MCF 10A (cell line): Measurements from ENCODE around the gene KLK11. TPM values are rescaled to one million over a fixed set of nuclear protein-coding genes. Genes with fewer than 3 reads are reported as not detected.

Source experiments
- BruUV-seq: library from RNA; stranded (reverse); fragments of 400-500 nt; replicated peaks from 2 replicates; lab custom pipeline; 2021; lab: Mats Ljungman, UMichigan
- CTCF ChIA-PET: fragments of 300-600 bp; sonication (Branson Sonifier 250); formaldehyde crosslinking; extraction: SDS; loops from one replicate; lab custom pipeline; 2021; ENCODE audit warnings: antibody characterized with exemption, inconsistent platforms; lab: Yijun Ruan, JAX
- POLR2A ChIA-PET: fragments of 300-600, 350-650 bp; sonication (Branson Sonifier 250); formaldehyde crosslinking; extraction: SDS; loops from one replicate; lab custom pipeline; 2020; ENCODE audit warnings: antibody characterized with exemption, inconsistent platforms; lab: Yijun Ruan, JAX
- DNase-seq: peaks from one replicate; pipeline ENCODE4 v3.0.0-alpha.2; 2018; ENCODE audit not compliant: unreplicated experiment
- H3K27ac Mint-ChIP-seq: one replicate; pipeline ENCODE4 v1.8.0; 2022; ENCODE audit warnings: mild to moderate bottlenecking, low read depth, mixed read lengths; ENCODE audit not compliant: unreplicated experiment
- H3K27me3 Mint-ChIP-seq: one replicate; pipeline ENCODE4 v1.8.0; 2022; ENCODE audit warnings: mixed read lengths; ENCODE audit not compliant: insufficient read depth, unreplicated experiment
- H3K36me3 Mint-ChIP-seq: one replicate; pipeline ENCODE4 v1.8.0; 2022; ENCODE audit warnings: mild to moderate bottlenecking, moderate library complexity, mixed read lengths; ENCODE audit not compliant: insufficient read depth, unreplicated experiment
- H3K4me1 Mint-ChIP-seq: one replicate; pipeline ENCODE4 v1.8.0; 2022; ENCODE audit warnings: mixed read lengths; ENCODE audit not compliant: insufficient read depth, unreplicated experiment
- H3K4me3 Mint-ChIP-seq: one replicate; pipeline ENCODE4 v1.8.0; 2022; ENCODE audit warnings: mild to moderate bottlenecking, moderate library complexity, mixed read lengths; ENCODE audit not compliant: unreplicated experiment
- H3K9me3 Mint-ChIP-seq: one replicate; pipeline ENCODE4 v1.8.0; 2022; ENCODE audit warnings: mixed read lengths; ENCODE audit not compliant: unreplicated experiment
- intact Hi-C: fragments of 100-400 bp; cut with micrococcal nuclease; formaldehyde crosslinking; loops from 2 replicates; pipeline ENCODE4 v1.14.1; 2022
- total RNA-seq: library from RNA; stranded (reverse); gene quantifications from 2 replicates; pipeline ENCODE4 v1.2.3, GENCODE V29; 2022
- TF ChIP-seq, protein P1 (sequence below): fragments of 200-600 bp; IDR thresholded peaks from one replicate; pipeline ENCODE4 v1.8.0; 2022; ENCODE audit warnings: antibody characterized with exemption, mild to moderate bottlenecking; ENCODE audit not compliant: unreplicated experiment

Gene KLK11
- total RNA-seq, 1 experiment from 2014 or later = not detected

DNA sequence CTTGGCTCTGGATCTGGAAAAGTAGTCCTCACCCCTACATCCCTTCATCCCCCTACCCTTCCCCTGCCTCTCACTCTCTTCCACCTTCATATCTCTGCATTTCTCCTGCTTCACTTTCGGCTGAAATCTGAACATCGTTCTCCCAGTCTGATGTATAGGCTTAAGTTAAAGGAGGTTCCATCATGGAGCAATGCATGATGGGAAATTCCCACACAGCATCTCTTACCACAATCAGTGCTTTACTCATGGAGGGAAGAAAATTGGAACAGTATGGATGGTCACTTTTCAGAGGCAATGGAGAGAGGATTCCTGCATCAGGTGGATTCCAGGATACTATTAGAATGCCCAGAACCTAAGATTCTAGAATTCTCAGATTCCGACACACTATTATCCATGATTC, 18.9 kb downstream of the KLK11 start:
- H3K27ac Mint-ChIP-seq = no peak overlapping the region
- intact Hi-C loops = no loop called here
- BruUV-seq = no TSS peak
- no peaks in the 10 kb centered on the region for H3K9me3 Mint-ChIP-seq
- TF ChIP-seq, protein P1, sequence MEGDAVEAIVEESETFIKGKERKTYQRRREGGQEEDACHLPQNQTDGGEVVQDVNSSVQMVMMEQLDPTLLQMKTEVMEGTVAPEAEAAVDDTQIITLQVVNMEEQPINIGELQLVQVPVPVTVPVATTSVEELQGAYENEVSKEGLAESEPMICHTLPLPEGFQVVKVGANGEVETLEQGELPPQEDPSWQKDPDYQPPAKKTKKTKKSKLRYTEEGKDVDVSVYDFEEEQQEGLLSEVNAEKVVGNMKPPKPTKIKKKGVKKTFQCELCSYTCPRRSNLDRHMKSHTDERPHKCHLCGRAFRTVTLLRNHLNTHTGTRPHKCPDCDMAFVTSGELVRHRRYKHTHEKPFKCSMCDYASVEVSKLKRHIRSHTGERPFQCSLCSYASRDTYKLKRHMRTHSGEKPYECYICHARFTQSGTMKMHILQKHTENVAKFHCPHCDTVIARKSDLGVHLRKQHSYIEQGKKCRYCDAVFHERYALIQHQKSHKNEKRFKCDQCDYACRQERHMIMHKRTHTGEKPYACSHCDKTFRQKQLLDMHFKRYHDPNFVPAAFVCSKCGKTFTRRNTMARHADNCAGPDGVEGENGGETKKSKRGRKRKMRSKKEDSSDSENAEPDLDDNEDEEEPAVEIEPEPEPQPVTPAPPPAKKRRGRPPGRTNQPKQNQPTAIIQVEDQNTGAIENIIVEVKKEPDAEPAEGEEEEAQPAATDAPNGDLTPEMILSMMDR = no peak
- DNase-seq = no peak
- no peaks in the 10 kb centered on the region for H3K27me3 Mint-ChIP-seq
- POLR2A ChIA-PET = no interaction called here
- no peaks in the 10 kb centered on the region for H3K36me3 Mint-ChIP-seq
- H3K4me1 Mint-ChIP-seq = peaks cover 7% of the 10 kb centered on the region
- CTCF ChIA-PET = no interaction called here
- H3K4me3 Mint-ChIP-seq = no peak overlapping the region

DNA sequence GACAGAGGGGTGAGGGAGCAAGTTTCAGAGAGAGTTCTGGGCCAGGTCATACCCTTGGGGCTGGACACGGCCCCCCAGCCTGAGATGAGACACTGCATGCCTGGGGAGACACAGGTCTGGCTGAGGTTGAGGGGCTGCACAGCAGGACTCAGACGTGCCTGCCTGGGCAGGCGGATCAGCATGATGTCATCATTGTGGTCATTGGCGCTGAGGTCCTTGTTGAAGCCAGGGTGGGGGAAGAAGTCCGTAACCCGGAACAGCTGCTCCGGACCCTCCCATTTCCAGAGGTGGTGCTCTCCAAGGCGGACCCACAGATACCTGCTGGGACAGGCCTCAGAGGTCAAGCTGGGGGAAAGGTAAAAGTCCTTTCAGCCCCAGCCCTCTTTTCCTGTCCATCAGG, 20.0 kb downstream of the KLK11 start:
- TF ChIP-seq, protein P1 = no peak
- intact Hi-C loops = no loop called here
- ChIA-PET CTCF (interaction anchor here (0.6 to 0.8 kb wide), 2 partner anchors 11 to 88 kb away, joined by 3 to 4 read pairs; no protein-coding TSS in a partner anchor), POLR2A (no interaction called here)
- Mint-ChIP-seq H3K4me3 (no peak overlapping the region), H3K9me3 (no peaks in the 10 kb centered on the region), H3K36me3 (peaks cover 6% of the 10 kb centered on the region), H3K27ac (no peak overlapping the region), H3K4me1 (peaks cover 7% of the 10 kb centered on the region), H3K27me3 (no peaks in the 10 kb centered on the region)
- DNase-seq = no peak
- BruUV-seq = no TSS peak

DNA sequence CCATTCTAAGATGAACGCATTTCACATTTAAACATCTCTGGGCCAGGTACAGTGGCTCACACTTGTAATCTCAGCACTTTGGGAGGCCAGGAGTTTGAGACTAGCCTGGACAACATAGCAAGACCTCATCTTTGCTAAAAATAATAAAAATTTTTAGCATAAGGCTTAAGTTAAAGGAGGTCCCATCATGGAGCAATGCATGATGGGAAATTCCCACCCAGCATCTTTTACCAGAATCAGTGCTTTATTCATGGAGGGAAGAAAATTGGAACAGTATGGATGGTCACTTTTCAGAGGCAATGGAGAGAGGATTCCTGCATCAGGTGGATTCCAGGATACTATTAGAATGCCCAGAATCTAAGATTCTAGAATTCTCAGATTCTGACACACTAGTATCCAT, 21.2 kb downstream of the KLK11 start:
- Mint-ChIP-seq H3K36me3 (peaks cover 6% of the 10 kb centered on the region), H3K27ac (no peak overlapping the region), H3K4me3 (no peak overlapping the region), H3K9me3 (no peaks in the 10 kb centered on the region), H3K4me1 (peaks cover 1% of the 10 kb centered on the region), H3K27me3 (no peaks in the 10 kb centered on the region)
- POLR2A ChIA-PET = no interaction called here
- CTCF ChIA-PET = no interaction called here
- TF ChIP-seq, protein P1 = no peak
- no TSS peak for BruUV-seq
- DNase-seq = no peak
- intact Hi-C loops = no loop called here

DNA sequence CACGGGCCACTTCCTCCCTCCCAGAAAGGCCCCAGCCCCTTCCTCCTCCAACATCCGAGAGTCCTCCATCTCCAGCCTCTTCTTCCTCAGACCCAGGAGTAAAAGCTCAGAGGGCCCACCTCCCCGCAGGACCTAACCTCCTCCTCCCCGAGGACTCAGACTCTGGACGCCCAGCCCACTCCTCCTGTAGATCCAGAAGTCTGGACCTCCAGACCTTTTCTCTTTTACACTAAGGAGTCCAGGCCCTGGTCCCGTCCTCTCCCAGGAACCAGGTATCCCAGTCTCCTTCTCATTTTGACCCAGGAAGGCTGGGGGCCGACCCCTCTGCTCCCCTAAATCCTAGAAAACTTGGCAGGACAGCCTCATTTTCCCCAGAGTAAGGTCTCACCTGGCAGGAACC, 23.1 kb downstream of the KLK11 start:
- ChIA-PET CTCF (no interaction called here), POLR2A (no interaction called here)
- intact Hi-C loops = no loop called here
- Mint-ChIP-seq H3K36me3 (peaks cover 6% of the 10 kb centered on the region), H3K4me1 (no peaks in the 10 kb centered on the region), H3K9me3 (peaks cover 1% of the 10 kb centered on the region), H3K4me3 (no peak overlapping the region), H3K27ac (no peak overlapping the region), H3K27me3 (peaks cover 4% of the 10 kb centered on the region)
- no TSS peak for BruUV-seq
- no peak for DNase-seq
- TF ChIP-seq, protein P1 = no peak
